SH-SY5Y (cell line): ENCODE data around the gene ALKBH7.

Source experiments
- GATA2 ChIP-seq: IDR thresholded peaks from 2 replicates; pipeline ENCODE4 v1.6.1; 2011; ENCODE audit warnings: mild to moderate bottlenecking, low read depth, low read length
- GATA3 ChIP-seq: IDR thresholded peaks from 2 replicates; pipeline ENCODE4 v1.6.1; 2011; ENCODE audit warnings: low read depth, mild to moderate bottlenecking, low read length, moderate library complexity

GRCh38 chr19:6392221-6393073 lies 19.9 kb downstream of the ALKBH7 start:
- no peak for TF ChIP-seq GATA3
- TF ChIP-seq GATA2 = no peak
